Caco-2 (cell line): ENCODE data around the gene HNRNPA2B1. TPM values are rescaled to one million over a fixed set of nuclear protein-coding genes. Genes with fewer than 3 reads are reported as not detected.

ENCODE experiments used
- BruUV-seq: library from RNA; stranded (reverse); fragments of 400-500 nt; replicated peaks from 2 replicates; lab custom pipeline; 2021; lab: Mats Ljungman, UMichigan
- CTCF ChIA-PET: fragments of 300-600 bp; sonication (Branson Sonifier 250); formaldehyde crosslinking; loops from one replicate; lab custom pipeline; 2022; ENCODE audit warnings: antibody characterized with exemption; lab: Charles Lee
- POLR2A ChIA-PET: fragments of 300-600 bp; sonication (Branson Sonifier 250); formaldehyde crosslinking; loops from one replicate; lab custom pipeline; 2022; ENCODE audit warnings: antibody characterized with exemption; lab: Charles Lee
- DNase-seq, 2 experiments: peaks; one replicate each; pipeline versions ENCODE4 v3.0.0 to v3.0.0-alpha.2; 2020 to 2022
- H3K27me3 ChIP-seq: replicated peaks from 2 replicates; pipeline ENCODE4 v1.6.0; 2011; ENCODE audit warnings: low read length; ENCODE audit not compliant: control insufficient read depth, insufficient read depth
- H3K36me3 ChIP-seq: 2 replicates; pipeline ENCODE4 v1.5.1; 2011; ENCODE audit warnings: low read length; ENCODE audit not compliant: control insufficient read depth, insufficient read depth
- H3K4me1 ChIP-seq: fragments of 250-450 bp; sonication (Bioruptor Pico); 2 replicates; pipeline ENCODE4 v1.5.1; 2020; ENCODE audit warnings: mild to moderate bottlenecking
- H3K4me3 ChIP-seq: 2 replicates; pipeline ENCODE4 v1.5.1; 2011; ENCODE audit warnings: low read depth, mild to moderate bottlenecking, control low read depth, low read length
- H3K9me3 ChIP-seq: fragments of 250-450 bp; sonication (Bioruptor Pico); 2 replicates; pipeline ENCODE4 v1.5.1; 2020; ENCODE audit warnings: mild to moderate bottlenecking, moderate library complexity
- H3K27ac Mint-ChIP-seq: one replicate; pipeline ENCODE4 v1.8.0; 2022; ENCODE audit warnings: mixed read lengths; ENCODE audit not compliant: unreplicated experiment
- H3K27me3 Mint-ChIP-seq: one replicate; pipeline ENCODE4 v1.8.0; 2022; ENCODE audit warnings: mixed read lengths; ENCODE audit not compliant: insufficient read depth, unreplicated experiment
- H3K36me3 Mint-ChIP-seq: one replicate; pipeline ENCODE4 v1.8.0; 2022; ENCODE audit warnings: mild to moderate bottlenecking, mixed read lengths; ENCODE audit not compliant: insufficient read depth, unreplicated experiment
- H3K4me1 Mint-ChIP-seq: one replicate; pipeline ENCODE4 v1.8.0; 2022; ENCODE audit warnings: low read depth, mixed read lengths; ENCODE audit not compliant: unreplicated experiment
- H3K4me3 Mint-ChIP-seq: one replicate; pipeline ENCODE4 v1.8.0; 2022; ENCODE audit warnings: mild to moderate bottlenecking, moderate library complexity, mixed read lengths; ENCODE audit not compliant: unreplicated experiment
- H3K9me3 Mint-ChIP-seq: one replicate; pipeline ENCODE4 v1.8.0; 2022; ENCODE audit warnings: mixed read lengths; ENCODE audit not compliant: unreplicated experiment
- intact Hi-C: fragments of 100-400 bp; cut with micrococcal nuclease; formaldehyde crosslinking; loops from one replicate; pipeline ENCODE4 v1.10.0; 2022; ENCODE audit not compliant: unreplicated experiment
- total RNA-seq: library from RNA; stranded (reverse); gene quantifications from 2 replicates; pipeline ENCODE4 v1.2.3, GENCODE V29; 2022
- TF ChIP-seq, protein P1 (sequence below), 2 experiments: fragments of 200-600 bp in 1 of 2; IDR thresholded peaks; 1 replicate in 1 of 2; 2 replicates in 1 of 2; pipeline versions ENCODE4 v1.5.1 to v1.8.0; 2011 to 2022; ENCODE audit warnings: antibody characterized with exemption in 1 of 2, control low read depth in 1 of 2, inconsistent platforms in 1 of 2, low read depth in 1 of 2, low read length in 1 of 2, mild to moderate bottlenecking in 1 of 2, moderate library complexity in 1 of 2; ENCODE audit not compliant: insufficient read depth in 1 of 2, severe bottlenecking in 1 of 2, unreplicated experiment in 1 of 2

HNRNPA2B1 gene
- total RNA-seq, 1 experiment from 2014 or later, result 799 TPM

DNA sequence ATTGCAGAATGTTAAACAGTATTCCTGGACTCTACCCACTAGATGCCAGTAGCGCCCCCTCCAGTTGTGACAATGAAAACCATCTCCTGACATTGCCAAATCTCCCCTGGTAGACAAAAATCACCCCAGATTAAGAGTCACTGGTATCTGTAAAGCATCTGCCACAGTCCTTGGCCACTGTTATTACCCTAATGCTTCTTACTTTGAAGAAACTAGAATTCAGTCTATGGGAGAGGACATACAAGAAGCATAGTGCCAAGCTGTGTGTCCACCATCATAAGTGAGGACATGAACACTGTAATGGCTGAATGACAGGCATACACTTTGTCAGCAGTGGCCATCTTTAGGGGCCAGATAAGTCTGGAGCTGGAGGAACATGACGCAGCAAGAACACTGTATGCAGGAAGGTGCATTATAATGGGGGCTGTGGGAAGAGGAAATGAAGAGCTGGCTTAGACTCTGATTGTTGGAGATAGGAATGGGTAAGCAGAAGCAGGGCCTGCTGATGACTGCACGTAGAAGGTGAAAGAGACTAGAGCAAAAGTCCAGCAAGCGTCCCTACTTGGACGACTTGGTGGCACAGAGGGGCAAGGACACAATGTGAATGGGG is 33.5 kb upstream of the HNRNPA2B1 start:
- TF ChIP-seq, protein P1, sequence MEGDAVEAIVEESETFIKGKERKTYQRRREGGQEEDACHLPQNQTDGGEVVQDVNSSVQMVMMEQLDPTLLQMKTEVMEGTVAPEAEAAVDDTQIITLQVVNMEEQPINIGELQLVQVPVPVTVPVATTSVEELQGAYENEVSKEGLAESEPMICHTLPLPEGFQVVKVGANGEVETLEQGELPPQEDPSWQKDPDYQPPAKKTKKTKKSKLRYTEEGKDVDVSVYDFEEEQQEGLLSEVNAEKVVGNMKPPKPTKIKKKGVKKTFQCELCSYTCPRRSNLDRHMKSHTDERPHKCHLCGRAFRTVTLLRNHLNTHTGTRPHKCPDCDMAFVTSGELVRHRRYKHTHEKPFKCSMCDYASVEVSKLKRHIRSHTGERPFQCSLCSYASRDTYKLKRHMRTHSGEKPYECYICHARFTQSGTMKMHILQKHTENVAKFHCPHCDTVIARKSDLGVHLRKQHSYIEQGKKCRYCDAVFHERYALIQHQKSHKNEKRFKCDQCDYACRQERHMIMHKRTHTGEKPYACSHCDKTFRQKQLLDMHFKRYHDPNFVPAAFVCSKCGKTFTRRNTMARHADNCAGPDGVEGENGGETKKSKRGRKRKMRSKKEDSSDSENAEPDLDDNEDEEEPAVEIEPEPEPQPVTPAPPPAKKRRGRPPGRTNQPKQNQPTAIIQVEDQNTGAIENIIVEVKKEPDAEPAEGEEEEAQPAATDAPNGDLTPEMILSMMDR (IDR thresholded peaks at IDR 0.05; ENCODE audit: insufficient read depth in 1 of 2, low read depth in 1 of 2, low read length in 1 of 2, severe bottlenecking in 1 of 2, unreplicated experiment in 1 of 2), result no peak
- H3K27ac Mint-ChIP-seq, result no peak overlapping the region
- H3K9me3 Mint-ChIP-seq, result peaks cover 4% of the 10 kb centered on the region
- Histone ChIP-seq H3K9me3 (no peaks in the 10 kb centered on the region), H3K27me3 (no peaks in the 10 kb centered on the region), H3K4me1 (no peaks in the 10 kb centered on the region), H3K4me3 (no peak overlapping the region), H3K36me3 (no peaks in the 10 kb centered on the region)
- no peaks in the 10 kb centered on the region for H3K36me3 Mint-ChIP-seq
- BruUV-seq, result no TSS peak
- ChIA-PET CTCF (interaction anchor here (0.6 kb wide), 1 partner anchor 334 kb away, joined by 4 read pairs; no protein-coding TSS in a partner anchor), POLR2A (no interaction called here)
- DNase-seq, result no peak
- intact Hi-C loops, result no loop called here
- H3K4me1 Mint-ChIP-seq, result no peaks in the 10 kb centered on the region
- H3K4me3 Mint-ChIP-seq, result no peak overlapping the region
- peaks cover 10% of the 10 kb centered on the region for H3K27me3 Mint-ChIP-seq

DNA sequence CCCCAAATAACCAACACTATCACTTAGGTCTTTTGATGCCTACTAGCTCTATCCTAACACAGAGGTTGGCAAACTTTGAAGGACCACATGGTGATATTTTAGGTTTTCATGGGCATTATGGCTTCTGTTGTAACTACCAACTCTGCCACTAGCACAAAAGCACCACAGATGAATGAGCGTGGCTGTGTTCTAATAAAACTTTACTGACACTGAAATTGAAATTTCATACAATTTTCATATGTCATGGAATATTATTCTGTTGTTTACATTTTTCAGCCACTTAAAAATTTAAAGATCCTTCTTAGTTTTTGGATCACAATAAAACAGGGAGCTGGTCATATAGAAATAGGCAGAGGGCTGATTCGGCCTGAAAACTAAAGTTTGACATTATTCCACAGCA is 27.4 kb upstream of the HNRNPA2B1 start:
- Histone ChIP-seq H3K4me1 (no peaks in the 10 kb centered on the region), H3K4me3 (no peak overlapping the region), H3K27me3 (no peaks in the 10 kb centered on the region), H3K36me3 (no peaks in the 10 kb centered on the region), H3K9me3 (no peaks in the 10 kb centered on the region)
- no peaks in the 10 kb centered on the region for H3K4me1 Mint-ChIP-seq
- ChIA-PET CTCF (no interaction called here), POLR2A (no interaction called here)
- DNase-seq, result no peak
- H3K9me3 Mint-ChIP-seq, result peaks cover 9% of the 10 kb centered on the region
- TF ChIP-seq, protein P1 (IDR thresholded peaks at IDR 0.05; ENCODE audit: insufficient read depth in 1 of 2, low read depth in 1 of 2, low read length in 1 of 2, severe bottlenecking in 1 of 2, unreplicated experiment in 1 of 2), result no peak
- H3K4me3 Mint-ChIP-seq, result no peak overlapping the region
- no peak overlapping the region for H3K27ac Mint-ChIP-seq
- H3K36me3 Mint-ChIP-seq, result no peaks in the 10 kb centered on the region
- no TSS peak for BruUV-seq
- intact Hi-C loops, result no loop called here
- peaks cover 11% of the 10 kb centered on the region for H3K27me3 Mint-ChIP-seq

DNA sequence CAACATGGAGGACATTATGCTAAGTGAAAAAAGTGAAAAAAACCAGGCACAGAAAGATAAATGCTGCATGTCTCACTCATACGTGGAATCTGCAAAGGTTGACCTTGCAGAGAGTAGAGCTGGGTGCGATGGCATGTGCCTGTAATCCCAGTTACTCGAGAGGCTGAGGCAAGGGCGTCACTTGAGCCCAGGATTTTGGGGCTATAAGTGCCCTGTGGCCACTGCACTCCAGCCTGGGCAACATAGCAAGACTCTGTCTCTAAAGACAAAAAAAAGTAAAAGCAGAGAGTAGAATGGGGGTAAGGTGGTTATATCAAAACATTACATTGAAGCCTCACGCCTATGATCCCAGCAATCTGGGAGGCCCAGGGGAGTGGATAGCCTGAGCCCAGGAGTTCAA is 23.8 kb upstream of the HNRNPA2B1 start:
- Histone ChIP-seq H3K9me3 (no peaks in the 10 kb centered on the region), H3K36me3 (no peaks in the 10 kb centered on the region), H3K4me1 (no peaks in the 10 kb centered on the region), H3K4me3 (no peak overlapping the region), H3K27me3 (no peaks in the 10 kb centered on the region)
- Mint-ChIP-seq H3K4me1 (no peaks in the 10 kb centered on the region), H3K27me3 (peaks cover 4% of the 10 kb centered on the region), H3K36me3 (no peaks in the 10 kb centered on the region), H3K27ac (no peak overlapping the region), H3K9me3 (peaks cover 8% of the 10 kb centered on the region), H3K4me3 (no peak overlapping the region)
- TF ChIP-seq, protein P1 (IDR thresholded peaks at IDR 0.05; ENCODE audit: insufficient read depth in 1 of 2, low read depth in 1 of 2, low read length in 1 of 2, severe bottlenecking in 1 of 2, unreplicated experiment in 1 of 2), result no peak
- intact Hi-C loops, result no loop called here
- POLR2A ChIA-PET, result no interaction called here
- CTCF ChIA-PET, result no interaction called here
- BruUV-seq, result no TSS peak
- DNase-seq, result no peak
